Caco-2 (cell line): ENCODE data around the gene BUB1. TPM values are rescaled to one million over a fixed set of nuclear protein-coding genes. Genes with fewer than 3 reads are reported as not detected.

Source experiments
- BruUV-seq: library from RNA; stranded (reverse); fragments of 400-500 nt; replicated peaks from 2 replicates; lab custom pipeline; 2021; lab: Mats Ljungman, UMichigan
- CTCF ChIA-PET: fragments of 300-600 bp; sonication (Branson Sonifier 250); formaldehyde crosslinking; loops from one replicate; lab custom pipeline; 2022; ENCODE audit warnings: antibody characterized with exemption; lab: Charles Lee
- POLR2A ChIA-PET: fragments of 300-600 bp; sonication (Branson Sonifier 250); formaldehyde crosslinking; loops from one replicate; lab custom pipeline; 2022; ENCODE audit warnings: antibody characterized with exemption; lab: Charles Lee
- DNase-seq, 2 experiments: peaks; one replicate each; pipeline versions ENCODE4 v3.0.0 to v3.0.0-alpha.2; 2020 to 2022
- H3K27me3 ChIP-seq: replicated peaks from 2 replicates; pipeline ENCODE4 v1.6.0; 2011; ENCODE audit warnings: low read length; ENCODE audit not compliant: control insufficient read depth, insufficient read depth
- H3K36me3 ChIP-seq: 2 replicates; pipeline ENCODE4 v1.5.1; 2011; ENCODE audit warnings: low read length; ENCODE audit not compliant: control insufficient read depth, insufficient read depth
- H3K4me1 ChIP-seq: fragments of 250-450 bp; sonication (Bioruptor Pico); 2 replicates; pipeline ENCODE4 v1.5.1; 2020; ENCODE audit warnings: mild to moderate bottlenecking
- H3K4me3 ChIP-seq: 2 replicates; pipeline ENCODE4 v1.5.1; 2011; ENCODE audit warnings: low read depth, mild to moderate bottlenecking, control low read depth, low read length
- H3K9me3 ChIP-seq: fragments of 250-450 bp; sonication (Bioruptor Pico); 2 replicates; pipeline ENCODE4 v1.5.1; 2020; ENCODE audit warnings: mild to moderate bottlenecking, moderate library complexity
- H3K27ac Mint-ChIP-seq: one replicate; pipeline ENCODE4 v1.8.0; 2022; ENCODE audit warnings: mixed read lengths; ENCODE audit not compliant: unreplicated experiment
- H3K27me3 Mint-ChIP-seq: one replicate; pipeline ENCODE4 v1.8.0; 2022; ENCODE audit warnings: mixed read lengths; ENCODE audit not compliant: insufficient read depth, unreplicated experiment
- H3K36me3 Mint-ChIP-seq: one replicate; pipeline ENCODE4 v1.8.0; 2022; ENCODE audit warnings: mild to moderate bottlenecking, mixed read lengths; ENCODE audit not compliant: insufficient read depth, unreplicated experiment
- H3K4me1 Mint-ChIP-seq: one replicate; pipeline ENCODE4 v1.8.0; 2022; ENCODE audit warnings: low read depth, mixed read lengths; ENCODE audit not compliant: unreplicated experiment
- H3K4me3 Mint-ChIP-seq: one replicate; pipeline ENCODE4 v1.8.0; 2022; ENCODE audit warnings: mild to moderate bottlenecking, moderate library complexity, mixed read lengths; ENCODE audit not compliant: unreplicated experiment
- H3K9me3 Mint-ChIP-seq: one replicate; pipeline ENCODE4 v1.8.0; 2022; ENCODE audit warnings: mixed read lengths; ENCODE audit not compliant: unreplicated experiment
- intact Hi-C: fragments of 100-400 bp; cut with micrococcal nuclease; formaldehyde crosslinking; loops from one replicate; pipeline ENCODE4 v1.10.0; 2022; ENCODE audit not compliant: unreplicated experiment
- total RNA-seq: library from RNA; stranded (reverse); gene quantifications from 2 replicates; pipeline ENCODE4 v1.2.3, GENCODE V29; 2022
- TF ChIP-seq, protein P1 (sequence below), 2 experiments: fragments of 200-600 bp in 1 of 2; IDR thresholded peaks; 1 replicate in 1 of 2; 2 replicates in 1 of 2; pipeline versions ENCODE4 v1.5.1 to v1.8.0; 2011 to 2022; ENCODE audit warnings: antibody characterized with exemption in 1 of 2, control low read depth in 1 of 2, inconsistent platforms in 1 of 2, low read depth in 1 of 2, low read length in 1 of 2, mild to moderate bottlenecking in 1 of 2, moderate library complexity in 1 of 2; ENCODE audit not compliant: insufficient read depth in 1 of 2, severe bottlenecking in 1 of 2, unreplicated experiment in 1 of 2

BUB1 gene
- total RNA-seq, 1 experiment from 2014 or later: 60.7 TPM

DNA sequence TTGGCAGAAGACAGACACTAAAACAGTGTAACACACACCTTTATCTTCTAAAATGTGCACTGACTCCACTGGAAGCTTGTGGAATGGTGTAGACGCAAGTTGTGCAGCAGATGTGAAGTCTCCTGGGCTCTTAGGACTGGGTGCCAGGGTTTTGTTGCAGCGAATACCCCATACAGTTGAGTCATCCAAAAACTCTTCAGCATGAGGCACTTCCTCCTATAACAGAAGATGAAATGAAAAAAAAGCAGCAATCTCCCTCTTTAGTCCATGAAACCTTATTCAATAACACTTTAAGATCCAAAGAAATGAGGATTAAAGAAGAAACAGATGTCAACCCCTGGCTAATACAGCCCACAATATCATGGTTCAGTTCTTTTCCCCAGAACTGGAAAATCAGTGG, 22.2 kb downstream of the BUB1 start:
- no peaks in the 10 kb centered on the region; the same call in 1 of the 2 replicates for H3K4me1 ChIP-seq
- no peak overlapping the region for H3K4me3 ChIP-seq
- Mint-ChIP-seq H3K36me3 (peaks cover 87% of the 10 kb centered on the region), H3K27ac (no peak overlapping the region), H3K9me3 (no peaks in the 10 kb centered on the region), H3K4me3 (no peak overlapping the region), H3K4me1 (peaks cover 8% of the 10 kb centered on the region), H3K27me3 (no peaks in the 10 kb centered on the region)
- BruUV-seq: no TSS peak
- ChIA-PET POLR2A (no interaction called here), CTCF (no interaction called here)
- intact Hi-C loops: no loop called here
- peaks cover 2% of the 10 kb centered on the region; the same call in 1 of the 2 replicates for H3K36me3 ChIP-seq
- DNase-seq: no peak
- no peaks in the 10 kb centered on the region for H3K9me3 ChIP-seq
- TF ChIP-seq, protein P1, sequence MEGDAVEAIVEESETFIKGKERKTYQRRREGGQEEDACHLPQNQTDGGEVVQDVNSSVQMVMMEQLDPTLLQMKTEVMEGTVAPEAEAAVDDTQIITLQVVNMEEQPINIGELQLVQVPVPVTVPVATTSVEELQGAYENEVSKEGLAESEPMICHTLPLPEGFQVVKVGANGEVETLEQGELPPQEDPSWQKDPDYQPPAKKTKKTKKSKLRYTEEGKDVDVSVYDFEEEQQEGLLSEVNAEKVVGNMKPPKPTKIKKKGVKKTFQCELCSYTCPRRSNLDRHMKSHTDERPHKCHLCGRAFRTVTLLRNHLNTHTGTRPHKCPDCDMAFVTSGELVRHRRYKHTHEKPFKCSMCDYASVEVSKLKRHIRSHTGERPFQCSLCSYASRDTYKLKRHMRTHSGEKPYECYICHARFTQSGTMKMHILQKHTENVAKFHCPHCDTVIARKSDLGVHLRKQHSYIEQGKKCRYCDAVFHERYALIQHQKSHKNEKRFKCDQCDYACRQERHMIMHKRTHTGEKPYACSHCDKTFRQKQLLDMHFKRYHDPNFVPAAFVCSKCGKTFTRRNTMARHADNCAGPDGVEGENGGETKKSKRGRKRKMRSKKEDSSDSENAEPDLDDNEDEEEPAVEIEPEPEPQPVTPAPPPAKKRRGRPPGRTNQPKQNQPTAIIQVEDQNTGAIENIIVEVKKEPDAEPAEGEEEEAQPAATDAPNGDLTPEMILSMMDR (IDR thresholded peaks at IDR 0.05; ENCODE audit: insufficient read depth in 1 of 2, low read depth in 1 of 2, low read length in 1 of 2, severe bottlenecking in 1 of 2, unreplicated experiment in 1 of 2): no peak
- H3K27me3 ChIP-seq: no peaks in the 10 kb centered on the region

- peaks cover 82% of the 10 kb centered on the region for H3K36me3 Mint-ChIP-seq
- H3K4me3 ChIP-seq: no peak overlapping the region
- CTCF ChIA-PET: no interaction called here
Measured at GRCh38 chr2:110653861-110654260, 24.0 kb downstream of the BUB1 start.

GRCh38 chr2:110650346-110650745, 27.5 kb downstream of the BUB1 start:
- DNase-seq: no peak
- H3K4me1 ChIP-seq: no peaks in the 10 kb centered on the region
- intact Hi-C loops: no loop called here
- no peak overlapping the region for H3K4me3 ChIP-seq
- H3K36me3 Mint-ChIP-seq: peaks cover 69% of the 10 kb centered on the region
- H3K27me3 ChIP-seq: no peaks in the 10 kb centered on the region
- no TSS peak for BruUV-seq
- peaks cover 3% of the 10 kb centered on the region; the same call in 1 of the 2 replicates for H3K36me3 ChIP-seq
- H3K4me1 Mint-ChIP-seq: no peaks in the 10 kb centered on the region
- H3K27ac Mint-ChIP-seq: no peak overlapping the region
- H3K27me3 Mint-ChIP-seq: no peaks in the 10 kb centered on the region
- ChIA-PET POLR2A (no interaction called here), CTCF (no interaction called here)
- no peaks in the 10 kb centered on the region for H3K9me3 ChIP-seq
- H3K4me3 Mint-ChIP-seq: no peak overlapping the region
- H3K9me3 Mint-ChIP-seq: no peaks in the 10 kb centered on the region
- TF ChIP-seq, protein P1 (IDR thresholded peaks at IDR 0.05; ENCODE audit: insufficient read depth in 1 of 2, low read depth in 1 of 2, low read length in 1 of 2, severe bottlenecking in 1 of 2, unreplicated experiment in 1 of 2): no peak

More at GRCh38 chr2:110653861-110654260, 24.0 kb downstream of the BUB1 start:
- DNase-seq: no peak
- Mint-ChIP-seq H3K27me3 (no peaks in the 10 kb centered on the region), H3K9me3 (no peaks in the 10 kb centered on the region), H3K4me3 (no peak overlapping the region), H3K4me1 (peaks cover 8% of the 10 kb centered on the region), H3K27ac (no peak overlapping the region)
- TF ChIP-seq, protein P1 (IDR thresholded peaks at IDR 0.05; ENCODE audit: insufficient read depth in 1 of 2, low read depth in 1 of 2, low read length in 1 of 2, severe bottlenecking in 1 of 2, unreplicated experiment in 1 of 2): no peak
- no peaks in the 10 kb centered on the region for H3K27me3 ChIP-seq
- POLR2A ChIA-PET: no interaction called here
- no TSS peak for BruUV-seq
- peaks cover 5% of the 10 kb centered on the region for H3K36me3 ChIP-seq
- intact Hi-C loops: no loop called here
- H3K4me1 ChIP-seq: no peaks in the 10 kb centered on the region; the same call in 1 of the 2 replicates
- H3K9me3 ChIP-seq: no peaks in the 10 kb centered on the region
